ENCODE data around the gene ADPRS. TPM values are rescaled to one million over a fixed set of nuclear protein-coding genes. Genes with fewer than 3 reads are reported as not detected.

The ADPRS gene
- total and polyA plus RNA-seq, 4 experiments from 2014 or later = 25.7 to 31.5 (median 27.7) TPM

DNA sequence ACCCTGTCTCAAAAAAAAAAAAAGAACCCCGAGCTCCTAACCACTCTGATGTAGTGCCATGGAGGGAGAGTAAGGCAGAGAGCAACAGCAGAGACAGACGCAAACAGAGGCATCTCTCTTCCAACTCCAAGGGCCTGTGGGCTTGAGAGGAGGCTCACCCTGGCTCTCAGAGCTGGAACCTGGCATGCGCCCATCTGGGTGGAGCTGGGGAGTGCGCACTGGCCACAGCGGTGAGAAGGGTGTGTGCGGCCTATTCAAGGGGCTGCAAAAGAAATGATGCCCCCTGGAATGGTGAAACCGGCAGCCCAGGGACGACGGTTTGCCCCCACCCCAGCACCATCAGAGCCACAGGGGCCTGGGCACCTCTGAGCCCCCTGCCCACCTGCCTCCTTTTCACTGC, 18.7 kb downstream of the ADPRS start:
- no peak for DNase-seq
- POLR2A ChIA-PET (ENCODE audit: partially characterized antibody) = no interaction called here

DNA sequence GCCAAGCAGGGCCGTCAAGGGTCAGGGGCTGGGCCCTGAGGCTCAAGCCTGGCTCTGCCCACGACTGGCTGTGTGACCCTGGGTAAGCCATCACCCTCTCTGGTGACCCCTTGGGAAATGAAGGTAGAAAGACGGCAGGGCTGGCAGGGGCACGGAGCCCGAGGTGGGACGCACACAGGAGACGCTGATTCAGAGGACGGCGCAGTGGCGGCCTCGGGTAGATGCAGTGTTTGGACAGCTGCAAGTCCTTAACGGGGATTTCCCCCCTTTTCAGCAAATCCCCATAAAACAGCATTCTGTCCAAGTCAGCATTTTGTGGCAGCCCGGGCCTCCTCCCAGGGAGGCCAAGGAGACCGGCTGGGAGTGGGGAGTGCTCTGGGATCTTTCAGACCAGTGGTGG, 19.6 kb downstream of the ADPRS start:
- Histone ChIP-seq H3K27me3 (ENCODE audit: insufficient read depth, low read length) (no peaks in the 10 kb centered on the region), H3K4me3 (ENCODE audit: low read length in 2 of 2) (no peak overlapping the region), H3K27ac (ENCODE audit: low read depth, low read length) (no peak overlapping the region), H3K36me3 (ENCODE audit: insufficient read depth, low read length) (no peaks in the 10 kb centered on the region), H3K4me1 (ENCODE audit: insufficient read depth, low read length) (peaks cover 12% of the 10 kb centered on the region), H3K9me3 (ENCODE audit: control insufficient read depth in 1 of 2, low read length in 2 of 2) (no peaks in the 10 kb centered on the region)
- no peaks in the 10 kb centered on the region for H3K9me3 Mint-ChIP-seq
- peak overlapping the region in 2 of 7 donors; percentile 52 to 61 for H3K27ac Mint-ChIP-seq
- DNase-seq = no peak
- H3K4me3 Mint-ChIP-seq = no peak overlapping the region
- POLR2A ChIA-PET (ENCODE audit: partially characterized antibody) = interaction anchor here (0.7 to 1.5 kb wide), 3 partner anchors 27 to 53 kb away, joined by 3 to 7 read pairs (median 3); no protein-coding TSS in a partner anchor
- peaks cover 7 to 27% (median 15%) of the 10 kb centered on the region in 4 donors for H3K4me1 Mint-ChIP-seq
- H3K36me3 Mint-ChIP-seq = no peaks in the 10 kb centered on the region
- intact Hi-C loops (cut with micrococcal nuclease) = no loop called here
- H3K27me3 Mint-ChIP-seq = no peaks in the 10 kb centered on the region
- CTCF ChIA-PET (ENCODE audit: partially characterized antibody) = interaction anchor here (1.2 to 2.0 kb wide), 2 partner anchors 12 to 27 kb away, joined by 3 to 4 read pairs; no protein-coding TSS in a partner anchor

More for the DNA sequence above, 18.7 kb downstream of the ADPRS start:
- Histone ChIP-seq H3K9me3 (ENCODE audit: control insufficient read depth in 1 of 2, low read length in 2 of 2) (no peaks in the 10 kb centered on the region), H3K27ac (ENCODE audit: low read depth, low read length) (no peak overlapping the region), H3K4me3 (ENCODE audit: low read length in 2 of 2) (no peak overlapping the region), H3K4me1 (ENCODE audit: insufficient read depth, low read length) (peaks cover 12% of the 10 kb centered on the region), H3K27me3 (ENCODE audit: insufficient read depth, low read length) (no peaks in the 10 kb centered on the region), H3K36me3 (ENCODE audit: insufficient read depth, low read length) (no peaks in the 10 kb centered on the region)
- no peaks in the 10 kb centered on the region for H3K27me3 Mint-ChIP-seq
- H3K4me1 Mint-ChIP-seq = peaks cover 7 to 27% (median 14%) of the 10 kb centered on the region in 4 donors
- no peak overlapping the region for H3K27ac Mint-ChIP-seq
- H3K36me3 Mint-ChIP-seq = no peaks in the 10 kb centered on the region
- CTCF ChIA-PET (ENCODE audit: partially characterized antibody) = interaction anchor here (1.5 to 2.0 kb wide), 2 partner anchors 11 to 178 kb away, joined by 3 to 4 read pairs; no protein-coding TSS in a partner anchor
- H3K9me3 Mint-ChIP-seq = no peaks in the 10 kb centered on the region
- peak overlapping the region in 1 of 8 donors; percentile 39 for H3K4me3 Mint-ChIP-seq
- intact Hi-C loops (cut with micrococcal nuclease) = no loop called here

GRCh38 chr1:36109041-36109679, 20.5 kb downstream of the ADPRS start:
- H3K4me3 Mint-ChIP-seq = peak overlapping the region in 5 of 8 donors; percentile 4 to 74 (median 56)
- intact Hi-C loops (cut with micrococcal nuclease) = no loop called here
- no peak overlapping the region for H3K27ac ChIP-seq (ENCODE audit: low read depth, low read length)

DNA sequence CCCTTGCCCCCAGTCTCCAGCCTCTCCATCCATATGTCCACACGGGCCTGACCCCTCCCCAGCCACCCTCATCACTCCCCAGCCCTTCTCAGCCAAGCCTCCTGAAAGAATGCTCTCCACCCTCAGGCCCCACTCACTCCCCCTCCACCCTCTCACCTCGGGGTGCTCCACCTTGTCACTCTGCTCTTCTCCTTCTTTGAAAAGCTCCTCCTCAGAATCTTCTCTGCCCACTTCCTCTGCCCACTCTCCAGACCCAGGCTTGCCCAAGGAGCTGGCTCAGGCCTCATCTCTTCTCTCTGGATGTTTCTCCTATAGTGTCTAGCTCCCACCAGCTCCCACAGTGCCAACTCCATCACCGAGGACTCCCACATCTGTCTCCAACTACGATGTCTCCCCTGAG, 22.5 kb downstream of the ADPRS start:
- H3K36me3 ChIP-seq (ENCODE audit: insufficient read depth, low read length) = no peaks in the 10 kb centered on the region
- ChIA-PET CTCF (ENCODE audit: partially characterized antibody) (no interaction called here), POLR2A (ENCODE audit: partially characterized antibody) (interaction anchor here (0.7 kb wide), 1 partner anchor 125 kb away, joined by 3 read pairs; no protein-coding TSS in a partner anchor)
- no peaks in the 10 kb centered on the region for H3K36me3 Mint-ChIP-seq
- H3K9me3 Mint-ChIP-seq = no peaks in the 10 kb centered on the region
- intact Hi-C loops (cut with micrococcal nuclease) = no loop called here
- H3K4me1 ChIP-seq (ENCODE audit: insufficient read depth, low read length) = peaks cover 12% of the 10 kb centered on the region
- no peaks in the 10 kb centered on the region for H3K27me3 ChIP-seq (ENCODE audit: insufficient read depth, low read length)
- DNase-seq = no peak
- H3K27ac Mint-ChIP-seq = peak overlapping the region in 1 of 7 donors; percentile 18
- H3K4me3 ChIP-seq (ENCODE audit: low read length in 2 of 2) = no peak overlapping the region
- H3K4me3 Mint-ChIP-seq = no peak overlapping the region
- H3K27me3 Mint-ChIP-seq = no peaks in the 10 kb centered on the region
- H3K27ac ChIP-seq (ENCODE audit: low read depth, low read length) = no peak overlapping the region
- peaks cover 7 to 27% (median 15%) of the 10 kb centered on the region in 4 donors for H3K4me1 Mint-ChIP-seq
- no peaks in the 10 kb centered on the region for H3K9me3 ChIP-seq (ENCODE audit: control insufficient read depth in 1 of 2, low read length in 2 of 2)

More at GRCh38 chr1:36109041-36109679, 20.5 kb downstream of the ADPRS start:
- CTCF ChIA-PET (ENCODE audit: partially characterized antibody) = interaction anchor here (1.2 to 1.7 kb wide), 2 partner anchors 9 to 26 kb away, joined by 3 to 7 read pairs; no protein-coding TSS in a partner anchor
- peaks cover 12% of the 10 kb centered on the region for H3K4me1 ChIP-seq (ENCODE audit: insufficient read depth, low read length)
- no peaks in the 10 kb centered on the region for H3K36me3 Mint-ChIP-seq
- no peaks in the 10 kb centered on the region for H3K27me3 Mint-ChIP-seq
- H3K4me3 ChIP-seq (ENCODE audit: low read length in 2 of 2) = no peak overlapping the region
- peaks cover 7 to 27% (median 15%) of the 10 kb centered on the region in 4 donors for H3K4me1 Mint-ChIP-seq
- peak; percentile 33 to 57 (median 42) for DNase-seq
- H3K36me3 ChIP-seq (ENCODE audit: insufficient read depth, low read length) = no peaks in the 10 kb centered on the region
- H3K9me3 ChIP-seq (ENCODE audit: control insufficient read depth in 1 of 2, low read length in 2 of 2) = no peaks in the 10 kb centered on the region
- no peaks in the 10 kb centered on the region for H3K27me3 ChIP-seq (ENCODE audit: insufficient read depth, low read length)
- H3K27ac Mint-ChIP-seq = peak overlapping the region in 5 of 7 donors; percentile 78 to 96 (median 88)
- H3K9me3 Mint-ChIP-seq = no peaks in the 10 kb centered on the region
- POLR2A ChIA-PET (ENCODE audit: partially characterized antibody) = interaction anchor here (0.7 to 1.5 kb wide), 5 partner anchors 26 to 178 kb away, joined by 3 to 7 read pairs (median 3); partner anchors contain the start of genes AGO3 and MAP7D1

GRCh38 chr1:36112823-36113222, 24.1 kb downstream of the ADPRS start:
- Mint-ChIP-seq H3K27me3 (peaks cover 0 to 2% of the 10 kb centered on the region in 2 donors), H3K36me3 (no peaks in the 10 kb centered on the region), H3K27ac (no peak overlapping the region), H3K4me3 (no peak overlapping the region), H3K9me3 (no peaks in the 10 kb centered on the region), H3K4me1 (peaks cover 7 to 26% (median 15%) of the 10 kb centered on the region in 4 donors)
- Histone ChIP-seq H3K27ac (ENCODE audit: low read depth, low read length) (no peak overlapping the region), H3K36me3 (ENCODE audit: insufficient read depth, low read length) (no peaks in the 10 kb centered on the region), H3K27me3 (ENCODE audit: insufficient read depth, low read length) (no peaks in the 10 kb centered on the region), H3K4me1 (ENCODE audit: insufficient read depth, low read length) (peaks cover 12% of the 10 kb centered on the region), H3K9me3 (ENCODE audit: control insufficient read depth in 1 of 2, low read length in 2 of 2) (no peaks in the 10 kb centered on the region), H3K4me3 (ENCODE audit: low read length in 2 of 2) (no peak overlapping the region)
- ChIA-PET CTCF (ENCODE audit: partially characterized antibody) (no interaction called here), POLR2A (ENCODE audit: partially characterized antibody) (no interaction called here)
- intact Hi-C loops (cut with micrococcal nuclease) = no loop called here
- DNase-seq = no peak

GRCh38 chr1:36114371-36114770, 25.7 kb downstream of the ADPRS start:
- intact Hi-C loops (cut with micrococcal nuclease) = no loop called here
- POLR2A ChIA-PET (ENCODE audit: partially characterized antibody) = no interaction called here

DNA sequence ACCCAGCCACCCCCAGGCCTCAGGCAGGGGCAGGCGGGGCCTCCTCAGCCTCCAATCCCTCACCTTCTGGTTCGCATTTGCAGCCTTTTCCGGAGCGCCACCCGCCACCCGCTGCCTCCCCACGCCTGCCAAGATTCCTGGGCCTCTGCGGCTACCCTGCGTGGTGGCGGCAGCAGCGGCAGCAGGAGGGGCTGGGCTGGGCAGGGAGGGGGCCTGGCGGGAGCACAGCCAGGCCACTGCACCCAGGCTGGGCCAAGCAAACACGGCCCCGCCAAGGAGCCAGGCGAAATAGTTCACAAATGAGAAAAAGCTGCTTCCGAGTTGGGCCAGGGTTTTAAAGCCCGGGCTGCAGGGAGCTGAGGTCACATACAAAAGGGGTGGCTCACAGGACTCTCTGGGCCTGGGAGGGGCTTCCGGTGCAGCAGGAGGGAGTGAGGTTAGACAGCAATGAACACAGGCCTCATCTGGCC, 26.5 kb downstream of the ADPRS start:
- no peak for DNase-seq
- H3K36me3 Mint-ChIP-seq = no peaks in the 10 kb centered on the region
- no peak overlapping the region for H3K27ac ChIP-seq (ENCODE audit: low read depth, low read length)
- no peaks in the 10 kb centered on the region for H3K9me3 Mint-ChIP-seq
- H3K27ac Mint-ChIP-seq = no peak overlapping the region
- ChIA-PET POLR2A (ENCODE audit: partially characterized antibody) (no interaction called here), CTCF (ENCODE audit: partially characterized antibody) (no interaction called here)
- H3K4me3 ChIP-seq (ENCODE audit: low read length in 2 of 2) = no peak overlapping the region
- intact Hi-C loops (cut with micrococcal nuclease) = no loop called here
- no peaks in the 10 kb centered on the region for H3K4me1 ChIP-seq (ENCODE audit: insufficient read depth, low read length)
- peaks cover 2 to 9% (median 2%) of the 10 kb centered on the region in 4 donors for H3K4me1 Mint-ChIP-seq
- H3K27me3 Mint-ChIP-seq = peaks cover 1 to 2% of the 10 kb centered on the region in 2 donors
- H3K27me3 ChIP-seq (ENCODE audit: insufficient read depth, low read length) = no peaks in the 10 kb centered on the region
- no peaks in the 10 kb centered on the region for H3K36me3 ChIP-seq (ENCODE audit: insufficient read depth, low read length)
- no peak overlapping the region for H3K4me3 Mint-ChIP-seq
- H3K9me3 ChIP-seq (ENCODE audit: control insufficient read depth in 1 of 2, low read length in 2 of 2) = no peaks in the 10 kb centered on the region

More at GRCh38 chr1:36114371-36114770, 25.7 kb downstream of the ADPRS start:
- H3K36me3 Mint-ChIP-seq = no peaks in the 10 kb centered on the region
- Histone ChIP-seq H3K27ac (ENCODE audit: low read depth, low read length) (no peak overlapping the region), H3K27me3 (ENCODE audit: insufficient read depth, low read length) (no peaks in the 10 kb centered on the region), H3K4me1 (ENCODE audit: insufficient read depth, low read length) (peaks cover 3% of the 10 kb centered on the region), H3K9me3 (ENCODE audit: control insufficient read depth in 1 of 2, low read length in 2 of 2) (no peaks in the 10 kb centered on the region), H3K36me3 (ENCODE audit: insufficient read depth, low read length) (no peaks in the 10 kb centered on the region), H3K4me3 (ENCODE audit: low read length in 2 of 2) (no peak overlapping the region)
- H3K4me3 Mint-ChIP-seq = no peak overlapping the region
- H3K27me3 Mint-ChIP-seq = peaks cover 0 to 2% of the 10 kb centered on the region in 2 donors
- CTCF ChIA-PET (ENCODE audit: partially characterized antibody) = no interaction called here
- H3K27ac Mint-ChIP-seq = peak overlapping the region in 1 of 7 donors; percentile 60
- DNase-seq = no peak
- H3K9me3 Mint-ChIP-seq = no peaks in the 10 kb centered on the region
- peaks cover 3 to 12% (median 4%) of the 10 kb centered on the region in 4 donors for H3K4me1 Mint-ChIP-seq

Data from CD4-positive, alpha-beta memory T cell (primary cell).